WERI-Rb-1 (cell line): ENCODE data around the gene AFG3L2.

Experiments
- DNase-seq: peaks from one replicate; pipeline ENCODE4 v3.0.0-alpha.2; 2020
- H3K27ac ChIP-seq: fragments of 250-450 bp; sonication (Bioruptor Pico); 2 replicates; pipeline ENCODE4 v1.5.1; 2020; ENCODE audit warnings: mild to moderate bottlenecking, moderate library complexity
- H3K27me3 ChIP-seq: fragments of 250-450 bp; sonication (Bioruptor Pico); 2 replicates; pipeline ENCODE4 v1.5.1; 2021; ENCODE audit warnings: mild to moderate bottlenecking, low read depth, moderate library complexity; ENCODE audit not compliant: insufficient read depth, severe bottlenecking
- H3K36me3 ChIP-seq: fragments of 250-450 bp; sonication (Bioruptor Pico); 2 replicates; pipeline ENCODE4 v1.5.1; 2020; ENCODE audit warnings: mild to moderate bottlenecking, moderate library complexity
- H3K4me3 ChIP-seq: 2 replicates; pipeline ENCODE4 v1.5.1; 2011; ENCODE audit warnings: low read depth, mild to moderate bottlenecking, control low read depth, low read length
- H3K9me3 ChIP-seq: fragments of 250-450 bp; sonication (Bioruptor Pico); 2 replicates; pipeline ENCODE4 v1.5.1; 2021; ENCODE audit warnings: mild to moderate bottlenecking, moderate library complexity; ENCODE audit not compliant: severe bottlenecking
- CTCF ChIP-seq: IDR thresholded peaks from 2 replicates; pipeline ENCODE4 v1.5.1; 2011; ENCODE audit warnings: low read depth, mild to moderate bottlenecking, control low read depth, inconsistent platforms, low read length

The AFG3L2 gene

GRCh38 chr18:12326711-12327460 is 50.1 kb downstream of the AFG3L2 start:
- Histone ChIP-seq H3K9me3 (no peaks in the 10 kb centered on the region), H3K27me3 (no peaks in the 10 kb centered on the region), H3K36me3 (peaks cover 54% of the 10 kb centered on the region), H3K4me3 (no peak overlapping the region), H3K27ac (no peak overlapping the region)
- DNase-seq, result no peak
- no peak for TF ChIP-seq CTCF

GRCh38 chr18:12325726-12326245 is 51.2 kb downstream of the AFG3L2 start:
- Histone ChIP-seq H3K27ac (no peak overlapping the region), H3K9me3 (no peaks in the 10 kb centered on the region), H3K27me3 (no peaks in the 10 kb centered on the region), H3K4me3 (no peak overlapping the region), H3K36me3 (peaks cover 48% of the 10 kb centered on the region)
- DNase-seq, result no peak
- no peak for TF ChIP-seq CTCF

- H3K9me3 ChIP-seq, result no peaks in the 10 kb centered on the region
- H3K27me3 ChIP-seq, result no peaks in the 10 kb centered on the region
- H3K4me3 ChIP-seq, result no peak overlapping the region
- no peak overlapping the region for H3K27ac ChIP-seq
- TF ChIP-seq CTCF, result no peak
- no peak for DNase-seq
- peaks cover 48% of the 10 kb centered on the region for H3K36me3 ChIP-seq
These were observed 51.9 kb downstream of the AFG3L2 start for GRCh38 chr18:12324991-12325725.

- no peak for DNase-seq
- no peak overlapping the region for H3K27ac ChIP-seq
- TF ChIP-seq CTCF, result no peak
- H3K36me3 ChIP-seq, result peaks cover 16% of the 10 kb centered on the region
- no peaks in the 10 kb centered on the region for H3K27me3 ChIP-seq
- no peaks in the 10 kb centered on the region for H3K9me3 ChIP-seq
- H3K4me3 ChIP-seq, result no peak overlapping the region
These were observed 55.7 kb downstream of the AFG3L2 start for GRCh38 chr18:12321333-12321732.

- DNase-seq, result no peak
- no peak for TF ChIP-seq CTCF
- H3K4me3 ChIP-seq, result no peak overlapping the region
- no peaks in the 10 kb centered on the region for H3K9me3 ChIP-seq
- no peaks in the 10 kb centered on the region for H3K27me3 ChIP-seq
- H3K36me3 ChIP-seq, result no peaks in the 10 kb centered on the region; the same call in none of the 2 replicates
- H3K27ac ChIP-seq, result no peak overlapping the region
These were observed 58.2 kb downstream of the AFG3L2 start for GRCh38 chr18:12318857-12319256.
